GM19455 (cell line): ENCODE measurements around the gene HES5.

ENCODE experiments used
- ATAC-seq: cut with Tn5 transposase; IDR thresholded peaks from one replicate; pipeline ENCODE4 v1.9.1; 2021; ENCODE audit not compliant: unreplicated experiment

The HES5 gene

GRCh38 chr1:2502661-2503553 is 27.2 kb downstream of the HES5 start:
- no peak for ATAC-seq

- ATAC-seq = no peak
Observed at GRCh38 chr1:2502210-2502609, 27.9 kb downstream of the HES5 start.

- no peak for ATAC-seq
Observed at GRCh38 chr1:2501820-2502119, 28.3 kb downstream of the HES5 start.

- ATAC-seq = no peak
Observed at GRCh38 chr1:2501041-2501819, 28.8 kb downstream of the HES5 start.

DNA sequence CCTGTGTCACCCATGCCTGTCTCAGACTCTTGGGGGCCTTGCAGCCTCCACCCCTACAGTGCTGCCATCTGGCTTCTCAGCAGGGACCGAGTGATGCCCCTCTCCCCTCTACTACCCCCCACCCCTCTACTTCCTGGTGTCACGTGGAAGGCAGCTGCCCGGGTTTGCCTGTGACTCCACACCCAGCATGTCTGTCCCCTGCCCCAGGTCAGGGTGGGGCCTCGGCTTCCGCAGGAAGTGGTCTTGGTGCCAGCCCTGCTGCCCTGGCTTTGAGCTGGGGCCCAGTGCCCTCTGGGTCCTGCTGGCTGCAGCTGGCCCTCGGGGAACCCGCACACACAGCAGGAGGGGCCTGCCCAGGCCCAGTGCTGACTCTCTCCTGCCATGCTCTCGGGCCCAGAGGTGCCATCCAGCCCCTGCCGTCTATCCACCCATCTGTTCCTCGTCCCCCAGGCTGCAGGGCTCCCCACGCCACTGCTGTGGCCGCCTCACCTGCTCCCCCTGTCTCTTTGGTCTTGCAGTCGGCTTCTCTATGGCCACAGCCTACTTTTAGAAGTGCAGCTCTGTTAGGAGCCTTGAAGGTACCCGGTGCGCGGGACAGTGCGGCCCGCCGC is 30.0 kb downstream of the HES5 start:
- ATAC-seq = no peak

DNA sequence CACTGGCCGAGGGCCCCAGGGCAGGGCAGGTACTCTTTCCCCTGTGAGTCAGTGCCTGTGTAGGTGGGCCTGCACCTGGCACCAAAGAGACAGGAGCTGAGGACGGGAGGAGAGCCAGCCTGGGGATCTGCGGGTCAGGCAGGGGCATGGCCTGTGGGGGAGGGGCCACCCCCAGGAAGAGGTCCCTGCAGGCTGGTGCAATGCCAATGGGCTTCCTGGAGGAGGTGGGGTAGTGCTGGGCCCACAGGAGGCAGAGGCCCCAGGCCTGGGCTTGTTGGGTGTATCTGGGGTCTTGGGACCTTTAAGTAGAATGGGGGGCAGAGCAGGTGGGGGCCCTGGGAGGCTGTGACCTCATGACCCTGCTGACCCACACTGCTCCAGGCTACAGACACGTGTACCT is 30.8 kb downstream of the HES5 start:
- no peak for ATAC-seq

GRCh38 chr1:2498648-2499047 is 31.4 kb downstream of the HES5 start:
- ATAC-seq = no peak

DNA sequence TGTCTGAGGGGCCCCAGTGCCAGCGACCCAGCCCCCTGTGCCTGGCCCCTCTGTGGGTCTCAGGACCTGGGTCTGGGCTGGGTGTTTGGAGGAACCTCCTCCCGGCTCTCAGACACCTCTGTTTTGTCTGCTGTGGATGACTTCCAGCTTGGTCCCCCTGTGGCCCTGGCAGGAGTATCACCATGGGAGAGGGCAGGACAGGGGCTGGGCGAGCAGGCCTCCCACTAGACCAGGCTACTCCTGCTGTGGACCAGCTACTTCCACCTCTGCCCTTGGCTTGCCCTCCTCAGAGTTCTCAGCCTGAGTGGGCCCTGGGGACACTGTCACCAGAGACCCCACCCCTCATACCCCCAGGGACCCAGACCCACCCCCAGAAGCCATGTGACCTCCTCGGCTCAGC is 32.2 kb downstream of the HES5 start:
- ATAC-seq = no peak

DNA sequence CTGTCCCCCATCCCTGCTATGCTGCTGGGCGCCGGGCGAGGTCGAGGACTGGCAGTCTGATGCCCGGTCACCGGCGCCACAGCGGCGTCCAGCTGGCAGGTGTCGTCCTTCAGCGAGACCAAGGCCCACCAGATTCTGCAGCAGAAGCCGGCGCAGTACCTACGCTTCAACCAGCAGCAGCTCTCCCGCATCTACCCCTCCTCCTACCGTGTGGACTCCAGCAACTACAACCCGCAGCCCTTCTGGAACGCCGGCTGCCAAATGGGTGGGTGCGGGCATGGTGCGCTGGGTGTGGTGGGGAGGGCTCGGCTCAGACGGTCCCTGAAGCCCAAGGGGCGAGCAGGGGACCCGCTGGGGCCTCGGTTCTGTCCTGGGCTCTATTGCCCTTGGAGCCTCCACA is 33.3 kb downstream of the HES5 start:
- ATAC-seq = no peak

DNA sequence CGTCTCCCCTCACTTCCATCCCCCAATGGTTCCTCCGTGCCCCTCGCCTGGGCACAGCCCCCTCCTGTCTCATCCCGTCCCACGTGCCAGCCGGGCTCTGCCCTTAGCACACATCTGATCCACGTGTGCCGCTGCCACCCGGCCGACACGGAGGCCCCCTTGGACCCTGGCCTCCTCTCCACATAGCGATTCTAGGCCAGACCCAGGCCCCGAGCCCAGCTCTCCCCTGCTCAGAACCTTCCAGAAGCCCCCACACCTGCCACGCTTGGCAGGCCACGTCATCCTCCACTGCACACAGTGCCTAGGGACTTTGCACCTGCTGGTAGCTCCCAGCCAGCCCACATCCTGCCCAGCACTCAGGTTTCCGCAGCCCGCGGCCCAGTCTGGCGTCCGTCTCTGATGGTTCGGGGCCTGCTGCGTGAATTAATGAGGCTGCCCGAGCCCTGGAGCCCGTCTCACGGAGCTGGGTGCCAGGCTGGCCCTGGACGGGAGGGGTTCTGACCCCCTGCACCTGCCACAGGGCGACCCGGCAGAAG is 33.9 kb downstream of the HES5 start:
- ATAC-seq = no peak

DNA sequence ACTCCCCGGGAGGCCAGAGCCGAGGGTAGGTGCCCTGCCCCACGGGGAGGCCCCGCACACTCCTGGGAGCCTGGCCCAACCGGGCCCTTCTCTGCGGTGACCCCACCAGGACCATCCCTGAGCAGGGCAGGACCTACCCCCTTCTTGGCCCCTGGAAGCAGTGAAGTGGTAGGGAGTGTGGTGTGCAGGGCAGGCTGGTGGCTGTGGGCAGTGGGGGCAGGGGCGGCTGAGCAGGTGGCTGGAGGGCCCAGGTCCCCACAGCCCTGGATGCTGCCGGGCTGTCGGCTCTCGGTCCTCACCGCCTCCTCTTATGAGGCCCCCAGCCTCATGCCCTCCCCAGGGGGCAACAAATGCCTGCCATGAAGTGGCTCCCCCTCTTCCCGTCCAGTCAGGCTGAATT is 34.5 kb downstream of the HES5 start:
- no peak for ATAC-seq

- ATAC-seq = no peak
Observed at GRCh38 chr1:2495026-2495425, 35.0 kb downstream of the HES5 start.

- ATAC-seq = no peak
Observed at GRCh38 chr1:2494323-2494693, 35.8 kb downstream of the HES5 start.

DNA sequence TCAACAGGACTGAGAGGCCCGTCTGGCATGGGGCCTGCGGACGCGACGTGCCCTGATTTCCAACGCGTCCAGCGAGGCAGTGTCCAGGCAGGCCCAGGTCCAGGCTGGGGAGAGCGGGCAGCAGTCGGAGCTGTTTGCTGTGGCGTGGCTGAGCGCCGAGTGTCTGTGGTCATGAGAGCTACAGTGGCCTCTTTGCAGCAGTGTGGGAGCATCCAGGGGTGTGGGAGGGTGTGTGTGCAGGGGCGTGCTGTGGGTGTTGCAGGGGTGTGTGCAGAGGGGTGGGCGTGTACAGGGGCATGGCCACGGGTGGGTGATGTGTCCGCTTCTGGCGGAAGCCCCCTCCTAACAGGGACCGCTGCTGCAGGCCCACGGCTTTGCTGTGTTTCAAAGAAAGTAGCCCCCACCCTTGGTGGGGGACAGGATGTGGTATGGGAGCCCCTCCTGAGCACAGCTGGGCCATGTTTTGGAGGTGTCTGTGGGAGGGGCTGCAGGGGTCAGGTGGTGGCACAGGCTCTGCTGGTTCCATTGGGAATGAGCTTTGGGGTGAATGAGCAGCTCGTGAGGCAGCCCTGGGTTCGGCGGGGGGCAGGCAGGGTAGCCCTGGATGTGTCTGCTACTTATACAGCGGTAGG is 36.3 kb downstream of the HES5 start:
- no peak for ATAC-seq

- no peak for ATAC-seq
Observed at GRCh38 chr1:2493218-2493617, 36.8 kb downstream of the HES5 start.

GRCh38 chr1:2492091-2492490 is 38.0 kb downstream of the HES5 start:
- no peak for ATAC-seq

- no peak for ATAC-seq
Observed at GRCh38 chr1:2489615-2490014, 40.4 kb downstream of the HES5 start.

- ATAC-seq = no peak
Observed at GRCh38 chr1:2488688-2489087, 41.4 kb downstream of the HES5 start.

DNA sequence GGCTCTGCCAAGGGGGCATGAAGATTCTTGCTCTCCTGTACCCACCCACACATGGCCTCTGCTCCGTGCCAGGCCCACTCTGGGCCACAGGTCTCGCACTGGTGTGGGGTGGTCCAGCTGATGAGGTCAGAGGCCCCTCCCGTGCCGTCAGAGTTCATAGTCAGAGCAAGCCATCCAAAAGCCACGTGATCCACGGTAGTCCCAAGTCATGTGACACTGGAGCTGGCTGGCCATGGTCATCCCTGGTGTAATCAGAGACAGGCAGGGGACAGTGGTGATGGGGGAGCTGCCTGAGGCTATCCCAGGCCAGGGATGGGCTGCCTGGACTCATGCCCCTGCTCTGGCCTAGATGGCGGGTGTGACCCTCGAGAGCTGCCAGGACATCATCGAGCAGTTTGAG is 43.5 kb downstream of the HES5 start:
- ATAC-seq = no peak

DNA sequence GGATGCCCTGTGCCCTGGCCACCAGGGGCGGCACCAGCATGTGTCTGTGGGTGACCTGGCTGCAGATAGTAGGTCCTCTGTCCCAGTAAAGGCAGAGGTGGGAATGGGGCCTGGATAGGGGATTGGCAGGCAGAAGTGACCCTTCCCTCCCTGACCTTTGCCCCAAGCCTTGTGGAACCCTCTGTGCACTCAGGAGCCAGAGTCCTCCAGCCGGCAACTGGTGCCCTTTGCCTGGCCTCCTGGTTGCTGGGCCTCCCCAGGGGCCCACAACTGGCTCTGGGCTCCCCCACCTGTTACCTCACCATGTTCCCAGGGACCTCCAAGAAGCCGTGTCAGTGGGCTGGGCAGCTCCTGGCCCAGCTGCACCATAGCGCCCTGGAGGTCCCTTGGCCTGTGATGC is 44.0 kb downstream of the HES5 start:
- ATAC-seq = no peak

DNA sequence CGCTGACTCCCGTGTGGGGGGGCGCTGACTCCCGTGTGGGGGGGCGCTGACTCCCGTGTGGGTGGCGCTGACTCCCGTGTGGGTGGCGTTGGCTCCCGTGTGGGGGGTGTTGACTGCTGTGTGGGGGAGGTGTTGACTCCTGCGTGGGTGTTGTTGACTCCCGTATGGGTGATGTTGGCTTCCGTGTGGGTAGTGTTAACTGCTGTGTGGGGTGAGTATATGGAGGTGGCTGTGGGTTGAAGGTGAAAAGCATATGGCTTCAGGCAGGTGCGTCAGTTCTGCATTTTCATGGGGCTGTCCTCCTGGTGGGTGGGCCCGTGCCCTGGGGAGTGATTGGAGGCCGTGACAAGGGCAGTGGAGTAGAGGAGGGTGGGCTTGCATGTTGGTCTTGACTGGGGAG is 46.1 kb downstream of the HES5 start:
- ATAC-seq = no peak
